SHP77 (cell line): ENCODE data around the gene RNF121.

Experiments used
- DNase-seq, 2 experiments: peaks; one replicate each; lab custom pipeline; 2025; lab: John Stamatoyannopoulos, UW

Gene RNF121

GRCh38 chr11:71990701-71991100 lies 61.9 kb downstream of the RNF121 start:
- DNase-seq: no peak

DNA sequence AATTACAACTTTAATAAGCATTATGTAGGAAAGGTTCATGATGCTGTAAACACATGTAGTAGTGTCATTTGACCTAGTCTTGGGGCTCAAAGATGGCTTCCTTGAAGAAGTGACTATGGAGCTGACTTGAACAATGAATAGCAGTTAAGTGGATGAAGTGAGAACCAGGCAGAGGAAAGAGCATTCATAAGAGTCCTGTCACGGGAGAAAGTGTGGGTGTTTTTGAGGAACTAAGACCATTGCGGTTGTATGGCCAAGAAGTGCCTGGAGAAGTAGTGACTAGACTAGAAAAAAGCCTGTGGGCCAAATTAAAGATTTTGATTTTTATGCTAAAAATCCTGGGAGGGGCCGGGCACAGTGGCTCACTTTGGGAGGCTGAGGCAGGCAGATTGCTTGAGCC lies 62.6 kb downstream of the RNF121 start:
- no peak for DNase-seq

GRCh38 chr11:71992136-71992730 lies 63.4 kb downstream of the RNF121 start:
- DNase-seq: no peak

DNA sequence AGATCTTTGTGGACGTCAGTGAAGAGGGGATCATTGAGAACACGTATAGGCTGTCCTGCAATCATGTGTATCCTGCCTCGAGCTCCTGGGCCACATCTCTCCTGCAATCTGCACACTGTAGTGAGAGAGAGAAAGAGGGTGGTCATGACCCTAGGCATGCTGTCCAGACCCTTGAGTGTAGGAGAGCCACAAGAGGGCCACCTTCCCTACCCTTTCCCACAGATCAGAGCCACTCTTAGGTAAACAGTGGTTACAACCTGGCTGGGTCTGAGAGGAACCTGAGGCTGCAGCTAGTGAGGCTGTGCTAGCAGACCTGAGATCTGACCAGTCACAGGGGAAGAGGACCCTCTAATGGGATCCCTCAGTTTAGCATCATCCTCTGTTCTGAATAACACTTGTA lies 65.9 kb downstream of the RNF121 start:
- DNase-seq: no peak

DNA sequence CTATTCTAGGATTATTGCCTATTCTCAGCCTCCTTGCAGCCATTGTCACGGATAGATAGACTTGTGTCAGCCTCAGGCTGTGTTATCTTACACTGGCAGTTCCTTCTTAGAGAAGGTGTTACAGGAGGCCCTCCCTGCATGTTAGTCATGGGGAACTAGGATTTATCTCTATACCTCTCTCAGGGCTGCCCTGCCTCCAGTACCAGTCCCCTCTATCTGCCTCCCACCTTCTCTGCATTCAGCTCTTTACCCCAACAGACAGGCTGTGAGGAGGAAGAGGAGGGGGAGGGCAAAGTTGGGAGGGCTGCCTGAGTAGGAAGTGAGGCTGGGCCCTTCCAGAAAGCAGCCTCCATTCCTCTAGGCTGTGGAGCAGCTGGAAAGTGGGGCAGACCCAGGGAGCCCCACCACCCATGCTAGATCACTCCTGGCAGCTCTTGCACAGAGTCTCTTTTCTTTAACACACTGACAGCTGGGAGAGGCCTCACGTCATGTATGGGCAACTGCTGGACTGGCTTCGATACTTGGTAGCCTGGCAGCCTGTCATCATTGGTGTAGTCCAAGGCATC lies 67.0 kb downstream of the RNF121 start:
- no peak for DNase-seq

- no peak for DNase-seq
Observed at GRCh38 chr11:71996517-71996916, 67.7 kb downstream of the RNF121 start.

GRCh38 chr11:71996946-71997345 lies 68.1 kb downstream of the RNF121 start:
- no peak for DNase-seq

DNA sequence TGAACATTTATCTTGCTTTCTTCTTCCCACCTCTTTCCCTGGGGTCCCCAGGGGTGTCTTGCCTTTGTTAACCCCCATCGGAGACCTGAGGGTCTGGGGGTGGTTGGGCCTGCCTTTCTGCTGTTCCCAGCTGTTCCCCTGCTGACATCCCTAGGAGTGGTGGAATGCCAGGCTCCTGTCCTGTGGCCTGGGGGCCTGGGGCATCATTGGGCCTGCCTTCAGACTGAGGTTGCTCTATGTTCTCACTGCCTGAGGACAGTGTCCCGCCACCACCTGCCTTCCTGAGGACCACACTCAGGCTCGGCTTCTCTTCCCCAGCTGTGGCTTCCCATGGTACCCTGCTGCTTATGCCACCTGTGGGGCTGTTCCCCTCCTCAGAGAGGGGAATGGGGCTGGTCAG lies 68.7 kb downstream of the RNF121 start:
- no peak for DNase-seq

- no peak for DNase-seq
Observed at GRCh38 chr11:71998061-71998460, 69.2 kb downstream of the RNF121 start.

DNA sequence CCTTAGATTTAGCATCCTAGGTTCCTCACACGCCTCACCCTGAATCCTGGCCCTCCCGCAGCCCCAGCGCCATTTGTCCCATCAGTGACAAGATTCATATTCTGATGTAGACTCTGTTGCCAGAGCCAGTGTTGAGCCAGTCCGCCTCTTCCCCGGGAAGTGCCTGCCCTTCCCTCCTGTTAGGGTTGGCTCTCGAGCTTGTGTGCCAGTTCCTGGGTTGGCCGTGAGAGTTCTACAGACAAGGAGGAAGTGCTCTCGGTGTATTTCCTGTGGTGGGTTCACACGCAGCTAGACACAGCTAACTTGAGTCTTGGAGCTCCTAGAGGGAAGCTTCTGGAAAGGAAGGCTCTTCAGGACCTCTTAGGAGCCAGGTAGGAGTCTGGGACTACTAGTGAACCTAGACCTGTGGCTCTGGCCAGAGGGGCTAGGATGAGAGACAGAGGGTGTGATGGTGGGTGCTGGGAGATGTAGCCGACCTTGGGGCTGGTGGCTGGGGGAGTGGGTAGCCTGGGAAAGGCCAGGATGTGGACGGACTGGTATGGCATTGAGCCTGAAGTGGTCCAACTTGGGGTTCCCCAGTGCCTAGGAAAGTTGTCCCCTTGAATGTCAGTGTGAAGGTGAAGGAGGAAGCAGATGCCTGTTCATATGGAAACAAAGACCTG lies 69.9 kb downstream of the RNF121 start, which contains the start of gene IL18BP:
Gene IL18BP (plus strand): TSS at position 261 of the 662 bp plus-strand sequence. CDS start 1,076 bp downstream, outside the sequence.
- DNase-seq: no peak

DNA sequence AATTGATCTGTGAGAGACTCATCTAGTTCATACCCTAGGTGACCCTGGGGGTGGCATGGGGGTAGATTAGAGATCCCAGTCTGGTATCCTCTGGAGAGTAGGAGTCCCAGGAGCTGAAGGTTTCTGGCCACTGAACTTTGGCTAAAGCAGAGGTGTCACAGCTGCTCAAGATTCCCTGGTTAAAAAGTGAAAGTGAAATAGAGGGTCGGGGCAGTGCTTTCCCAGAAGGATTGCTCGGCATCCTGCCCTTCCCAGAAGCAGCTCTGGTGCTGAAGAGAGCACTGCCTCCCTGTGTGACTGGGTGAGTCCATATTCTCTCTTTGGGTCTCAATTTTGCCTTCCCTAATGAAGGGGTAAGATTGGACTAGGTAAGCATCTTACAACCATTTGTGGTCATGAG lies 70.5 kb downstream of the RNF121 start:
- no peak for DNase-seq

GRCh38 chr11:71999798-72000197 lies 71.0 kb downstream of the RNF121 start:
- DNase-seq: no peak

- DNase-seq: no peak
Observed at GRCh38 chr11:72000202-72000867, 71.5 kb downstream of the RNF121 start.

GRCh38 chr11:72001285-72001684 lies 72.4 kb downstream of the RNF121 start:
- no peak for DNase-seq

DNA sequence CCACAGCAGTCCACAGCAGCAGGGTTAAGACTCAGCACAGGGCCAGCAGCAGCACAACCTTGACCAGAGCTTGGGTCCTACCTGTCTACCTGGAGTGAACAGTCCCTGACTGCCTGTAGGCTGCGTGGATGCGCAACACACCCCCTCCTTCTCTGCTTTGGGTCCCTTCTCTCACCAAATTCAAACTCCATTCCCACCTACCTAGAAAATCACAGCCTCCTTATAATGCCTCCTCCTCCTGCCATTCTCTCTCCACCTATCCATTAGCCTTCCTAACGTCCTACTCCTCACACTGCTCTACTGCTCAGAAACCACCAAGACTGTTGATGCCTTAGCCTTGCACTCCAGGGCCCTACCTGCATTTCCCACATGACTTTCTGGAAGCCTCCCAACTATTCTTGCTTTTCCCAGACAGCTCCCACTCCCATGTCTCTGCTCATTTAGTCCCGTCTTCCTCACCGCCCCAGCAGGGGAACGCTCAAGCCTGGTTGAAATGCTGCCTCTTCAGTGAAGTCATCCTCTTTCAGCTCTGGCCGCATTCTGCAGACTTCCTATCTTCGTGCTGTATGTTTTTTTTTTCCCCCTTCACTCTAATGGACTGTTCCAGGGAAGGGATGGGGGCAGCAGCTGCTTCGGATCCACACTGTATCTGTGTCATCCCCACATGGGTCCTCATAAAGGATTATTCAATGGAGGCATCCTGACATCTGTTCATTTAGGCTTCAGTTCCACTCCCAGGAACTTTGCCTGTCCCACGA lies 73.2 kb downstream of the RNF121 start:
- DNase-seq: no peak

GRCh38 chr11:72002841-72003775 lies 74.3 kb downstream of the RNF121 start:
- no peak for DNase-seq

- no peak for DNase-seq
Observed at GRCh38 chr11:72003776-72004171, 74.9 kb downstream of the RNF121 start.

GRCh38 chr11:72004515-72005346 lies 75.9 kb downstream of the RNF121 start:
- DNase-seq: no peak

DNA sequence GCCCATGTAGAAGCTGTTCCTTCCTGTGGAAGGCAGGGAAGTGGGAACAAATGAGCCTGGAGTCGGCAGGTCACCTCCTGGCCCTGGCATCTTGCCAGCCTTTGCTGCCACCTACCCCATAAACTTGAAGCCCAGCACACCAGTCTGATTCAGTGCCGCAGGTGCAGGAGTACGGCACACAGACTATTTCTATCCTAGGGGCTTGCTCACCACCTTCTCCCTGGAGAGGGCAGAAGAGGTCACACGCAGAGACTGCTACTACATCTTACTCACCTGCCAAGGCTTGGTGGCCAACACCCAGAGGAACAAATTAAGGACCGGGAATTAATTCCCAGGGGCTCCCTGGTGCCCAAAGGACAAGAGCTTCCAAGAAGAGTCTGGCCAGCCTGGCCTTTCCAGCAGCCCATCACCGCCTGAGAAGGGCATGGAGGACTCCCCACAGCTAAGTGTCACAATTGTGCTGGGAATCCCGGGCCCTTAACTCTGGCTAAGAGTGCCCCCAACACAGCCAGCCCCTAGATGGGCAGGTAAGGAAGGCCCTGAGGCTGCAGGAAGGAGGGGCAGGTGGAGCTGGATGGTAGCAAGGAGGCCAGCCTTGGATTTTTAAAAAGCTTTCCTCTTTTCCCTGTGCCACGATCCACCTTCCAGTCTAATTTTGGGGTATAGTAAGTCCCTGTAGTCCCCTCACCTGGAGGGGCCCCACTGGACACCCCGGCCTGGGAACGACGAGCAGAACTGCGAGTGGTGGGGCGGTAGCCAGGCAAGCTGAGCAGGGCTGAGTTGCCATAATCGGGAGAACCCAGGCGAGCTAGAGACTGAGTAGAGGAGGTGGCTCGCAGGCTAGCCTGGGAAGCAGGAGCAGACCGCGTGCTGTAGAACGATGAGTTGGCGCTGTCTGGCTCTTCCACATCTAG lies 76.8 kb downstream of the RNF121 start:
- no peak for DNase-seq
